GM19452 (cell line): ENCODE results near the gene ZNF519.
A peak's percentile ranks its signal among the peaks of the same experiment; 100 is the strongest.
"Not testable (repeated sequence)": the region's sequence is repeated elsewhere in the genome, so short reads cannot be mapped to it uniquely, and the experiment has no call there.

ENCODE experiments used
- ATAC-seq: cut with Tn5 transposase; IDR thresholded peaks from one replicate; pipeline ENCODE4 v1.9.1; 2021; ENCODE audit not compliant: unreplicated experiment

The ZNF519 gene

DNA sequence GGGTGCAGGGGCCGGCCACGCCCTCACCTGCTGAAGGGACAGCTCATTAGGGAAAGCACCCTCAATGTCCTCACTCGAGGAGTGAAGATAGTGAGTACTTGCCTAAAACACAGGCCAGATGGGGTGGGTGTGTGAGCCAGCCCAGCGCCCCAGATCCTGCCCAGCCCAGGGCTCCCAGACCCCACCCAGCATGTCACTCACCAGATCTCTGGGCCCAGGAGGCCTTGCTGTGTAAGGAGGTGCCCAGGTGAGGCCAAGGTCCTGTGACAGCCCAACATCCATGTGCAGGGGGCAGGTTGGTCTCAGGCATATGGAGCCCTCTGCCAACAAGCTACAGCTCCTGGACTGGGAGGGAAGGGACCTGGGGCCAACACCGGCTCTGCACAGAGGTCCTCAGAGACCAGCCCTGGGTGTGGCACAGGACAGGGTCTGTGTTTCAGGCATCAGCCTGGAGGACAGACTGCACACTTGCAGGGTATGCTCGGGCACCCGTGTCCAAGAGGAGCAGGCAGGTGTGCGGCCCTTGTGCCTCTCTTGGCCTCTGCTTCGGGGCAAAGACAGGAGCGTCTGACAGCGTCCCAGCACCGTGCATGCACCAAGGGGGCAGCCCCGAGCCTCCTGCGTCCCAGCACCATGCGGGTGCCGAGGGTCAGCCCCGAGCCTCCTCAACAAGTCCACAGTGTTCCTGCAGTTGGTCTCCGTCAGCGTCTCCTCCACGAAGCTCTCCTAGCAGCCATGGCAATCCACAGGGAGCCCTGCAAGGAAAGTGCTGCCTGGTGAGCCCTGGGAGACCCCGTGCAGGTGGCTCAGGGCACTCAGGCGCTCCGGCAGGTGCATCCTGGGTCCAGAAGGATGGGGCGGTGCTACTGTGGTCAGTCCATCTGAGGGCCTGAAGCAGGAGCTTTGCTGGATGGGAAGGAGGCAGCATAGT lies 16.0 kb upstream of the ZNF519 start:
- not testable (repeated sequence) for ATAC-seq

DNA sequence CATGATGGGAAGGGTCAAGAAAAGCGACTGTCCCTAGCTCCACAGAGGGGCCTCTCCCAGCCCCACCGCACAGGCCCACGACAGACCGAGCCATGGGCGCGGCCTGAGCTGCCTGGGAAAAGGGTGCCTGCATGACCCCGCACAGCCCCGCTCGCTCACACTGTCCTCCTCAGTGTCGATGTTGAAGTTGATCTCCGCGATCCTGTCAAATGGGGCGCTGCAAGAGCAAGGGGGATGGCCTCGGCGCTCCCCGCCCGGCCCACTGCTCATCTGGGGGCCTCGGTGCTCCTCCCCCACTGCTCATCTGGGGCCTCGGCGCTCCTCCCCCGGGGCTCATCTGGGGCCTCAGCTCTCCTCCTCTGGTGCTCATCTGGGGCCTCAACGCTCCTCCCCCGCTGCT lies 14.5 kb upstream of the ZNF519 start:
- ATAC-seq: not testable (repeated sequence)

DNA sequence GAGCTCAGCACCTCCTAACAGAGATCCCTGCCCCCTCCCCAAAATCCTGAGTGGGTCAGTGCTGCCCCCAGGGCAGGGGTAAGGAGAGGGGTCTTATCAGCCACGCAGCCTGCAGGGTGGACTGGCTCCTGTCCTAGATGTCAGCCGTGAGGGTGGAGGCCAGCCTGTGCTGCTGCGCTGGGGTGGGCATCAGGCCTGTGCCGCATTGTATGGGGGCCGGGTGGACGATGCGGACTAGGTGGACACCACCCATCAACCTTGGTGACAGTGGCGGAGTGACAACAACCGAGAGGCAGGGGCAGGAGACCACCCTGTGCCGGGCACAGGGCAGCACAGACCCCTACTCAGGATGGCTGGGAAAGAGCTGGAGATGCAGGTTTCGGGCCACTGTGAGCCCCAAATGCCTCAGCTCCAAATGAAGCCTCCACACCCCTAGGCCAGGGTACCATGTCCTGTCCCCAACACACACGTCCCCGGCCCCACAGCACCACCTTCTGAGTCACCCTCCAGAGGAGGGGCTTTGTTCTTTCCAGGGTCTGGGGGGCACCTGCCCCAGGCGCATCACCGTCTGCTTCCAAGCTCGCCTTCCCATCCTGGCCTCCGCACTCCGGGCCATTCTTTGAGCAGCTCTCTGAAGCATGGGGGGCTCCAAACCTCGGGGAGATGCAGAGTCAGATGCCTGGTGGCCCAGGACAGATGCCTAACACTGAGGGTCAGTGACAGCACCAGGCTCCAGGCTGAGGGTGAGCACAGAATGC lies 13.5 kb upstream of the ZNF519 start:
- ATAC-seq: not testable (repeated sequence)

GRCh38 chr18:14145021-14145420 lies 12.8 kb upstream of the ZNF519 start:
- not testable (repeated sequence) for ATAC-seq

GRCh38 chr18:14144628-14144895 lies 12.3 kb upstream of the ZNF519 start:
- no peak for ATAC-seq

GRCh38 chr18:14143871-14144627 lies 11.8 kb upstream of the ZNF519 start:
- ATAC-seq: not testable (repeated sequence)

- ATAC-seq: not testable (repeated sequence)
These were observed 11.2 kb upstream of the ZNF519 start for GRCh38 chr18:14143396-14143795.

- ATAC-seq: not testable (repeated sequence)
These were observed 9.9 kb upstream of the ZNF519 start for GRCh38 chr18:14142177-14142576.

DNA sequence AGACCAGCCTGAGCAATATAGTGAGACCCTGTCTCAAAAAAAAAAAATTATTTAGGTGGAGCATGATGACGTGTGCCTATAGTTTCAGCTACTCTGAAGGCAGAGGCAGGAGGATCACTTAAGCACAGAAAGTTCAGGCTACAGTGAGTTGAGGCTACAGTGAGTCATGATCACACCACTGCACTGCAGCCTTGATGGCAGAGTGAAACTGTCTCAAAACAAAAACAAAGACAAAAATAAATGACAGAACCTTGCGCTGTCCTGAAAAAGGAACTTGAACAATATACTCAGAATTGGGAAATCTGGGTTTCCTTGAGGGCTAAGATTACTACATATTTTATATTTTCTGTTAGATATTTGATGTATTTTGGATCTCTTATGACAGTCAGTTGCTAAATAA lies 7.3 kb upstream of the ZNF519 start:
- not testable (repeated sequence) for ATAC-seq

DNA sequence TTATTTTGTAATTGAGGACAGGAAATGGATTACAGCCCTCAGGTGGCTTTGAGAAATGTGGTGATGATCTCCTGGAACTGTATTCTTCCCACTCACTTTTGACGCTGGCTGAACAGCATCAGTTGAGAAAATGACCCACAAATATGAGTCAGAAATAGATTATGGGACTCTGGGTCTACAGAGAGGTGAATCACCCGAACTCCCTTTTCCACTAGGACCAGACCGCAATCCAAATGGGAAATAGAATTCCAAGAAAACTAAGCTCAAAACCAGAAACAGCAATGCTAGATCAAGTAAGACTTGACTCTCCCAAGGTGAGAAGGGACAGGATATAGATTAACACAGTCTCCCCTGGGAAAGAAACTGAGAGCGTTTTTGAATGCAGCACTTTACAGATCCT lies 5.7 kb upstream of the ZNF519 start:
- not testable (repeated sequence) for ATAC-seq

DNA sequence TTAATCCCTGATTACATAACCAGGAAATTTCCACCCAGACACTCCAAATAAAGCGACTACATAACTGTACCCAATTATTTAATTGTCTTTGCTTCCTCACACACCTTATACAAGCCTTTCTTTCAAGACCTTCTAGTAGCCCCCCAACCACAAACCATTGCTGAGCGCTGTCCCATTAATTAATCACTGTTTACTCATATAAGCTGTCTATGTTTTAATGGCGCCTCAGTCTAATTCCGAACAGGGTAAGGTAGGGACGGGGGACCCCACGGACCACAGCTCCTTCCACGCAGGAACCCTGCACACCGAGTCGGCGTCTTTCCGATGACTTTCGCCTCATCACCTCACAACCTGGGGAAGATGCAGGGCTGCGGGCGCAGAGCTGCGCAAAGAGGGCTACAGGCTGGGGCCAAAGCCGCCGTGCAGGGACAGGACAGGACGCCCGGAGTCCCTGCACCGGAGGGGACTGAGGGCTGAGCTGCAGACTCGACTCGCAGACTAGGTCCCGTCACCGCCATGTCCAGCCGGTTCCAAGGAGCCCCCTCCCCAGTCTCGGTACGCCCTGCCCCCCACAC lies 452 bp downstream of the ZNF519 start:
- ATAC-seq: peak; percentile 16

DNA sequence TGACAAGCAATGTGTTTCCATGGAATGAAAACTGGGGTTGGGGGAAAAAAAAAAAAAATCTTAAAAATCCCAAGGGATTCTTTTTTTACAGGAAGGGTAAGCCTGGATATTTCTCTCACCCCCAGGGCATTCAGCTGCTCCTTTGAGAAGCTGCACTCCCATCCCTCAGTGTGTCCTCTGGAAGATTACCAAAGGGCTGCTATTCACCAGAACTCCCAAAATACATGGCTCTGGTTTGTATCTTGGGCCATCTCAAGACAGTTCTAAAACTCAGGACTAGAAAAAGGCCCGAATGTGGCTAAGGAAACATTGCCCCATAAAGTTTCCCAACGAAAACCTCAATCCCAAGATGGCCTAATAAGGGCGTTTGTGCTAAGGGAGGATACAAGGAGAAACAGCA lies 1.4 kb downstream of the ZNF519 start:
- not testable (repeated sequence) for ATAC-seq

- no peak for ATAC-seq
These were observed 7.5 kb downstream of the ZNF519 start for GRCh38 chr18:14124689-14125088.

GRCh38 chr18:14122097-14122496 lies 10.1 kb downstream of the ZNF519 start:
- ATAC-seq: no peak

DNA sequence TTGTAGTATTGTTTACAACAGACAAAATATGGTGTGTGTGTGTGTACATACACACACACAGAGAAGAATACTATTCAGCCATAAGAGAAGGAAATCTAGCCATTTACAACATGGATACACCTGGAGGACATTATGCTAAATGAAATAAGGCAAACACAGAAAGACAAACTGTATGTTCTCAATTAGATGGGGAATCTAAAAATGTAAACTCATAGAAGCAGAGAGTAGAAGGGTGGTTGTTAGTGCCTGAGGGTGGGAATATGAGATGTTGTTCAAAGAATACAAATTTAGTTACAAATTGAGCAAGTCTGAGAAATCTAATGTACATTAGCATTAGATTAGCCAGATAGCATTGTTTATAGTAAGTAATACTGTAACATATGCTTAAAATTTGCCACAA lies 11.3 kb downstream of the ZNF519 start:
- no peak for ATAC-seq

DNA sequence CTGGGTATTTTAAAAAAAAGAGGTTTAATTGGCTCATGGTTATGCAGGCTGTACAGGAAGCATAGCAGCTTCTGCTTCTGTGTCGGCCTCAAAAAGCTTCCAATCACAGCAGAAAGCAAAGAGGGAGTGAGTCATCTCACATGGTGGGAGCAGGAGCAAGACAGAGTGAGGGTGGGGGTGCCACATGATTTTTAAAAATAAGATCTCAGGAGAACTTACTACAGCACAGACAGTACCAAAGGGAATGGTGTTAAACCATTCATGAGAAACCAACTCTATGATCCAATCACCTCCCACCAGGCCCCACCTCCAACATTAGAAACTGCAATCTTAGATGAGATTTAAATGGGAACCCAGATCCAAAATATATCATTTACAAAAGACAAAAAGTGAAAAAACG lies 14.6 kb downstream of the ZNF519 start:
- no peak for ATAC-seq

DNA sequence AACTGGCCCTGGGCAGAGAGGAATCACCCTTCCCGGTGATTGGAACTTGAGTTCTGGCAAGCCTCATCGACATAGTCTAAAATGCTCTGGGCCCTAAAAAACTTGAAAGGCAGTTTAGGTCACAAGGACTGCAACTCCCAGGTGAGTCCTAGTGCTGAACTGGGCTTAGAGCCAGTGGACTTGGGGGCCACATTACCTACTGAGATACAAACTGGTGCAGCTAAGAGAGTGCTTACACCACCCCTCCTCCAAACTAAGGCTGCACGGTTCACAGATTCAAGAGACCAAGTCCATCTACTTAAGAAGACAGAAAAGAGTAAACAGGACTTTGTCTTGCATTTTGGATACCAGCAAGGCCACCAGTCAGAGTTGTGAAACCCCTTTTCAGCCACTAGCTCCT lies 25.3 kb downstream of the ZNF519 start:
- no peak for ATAC-seq

DNA sequence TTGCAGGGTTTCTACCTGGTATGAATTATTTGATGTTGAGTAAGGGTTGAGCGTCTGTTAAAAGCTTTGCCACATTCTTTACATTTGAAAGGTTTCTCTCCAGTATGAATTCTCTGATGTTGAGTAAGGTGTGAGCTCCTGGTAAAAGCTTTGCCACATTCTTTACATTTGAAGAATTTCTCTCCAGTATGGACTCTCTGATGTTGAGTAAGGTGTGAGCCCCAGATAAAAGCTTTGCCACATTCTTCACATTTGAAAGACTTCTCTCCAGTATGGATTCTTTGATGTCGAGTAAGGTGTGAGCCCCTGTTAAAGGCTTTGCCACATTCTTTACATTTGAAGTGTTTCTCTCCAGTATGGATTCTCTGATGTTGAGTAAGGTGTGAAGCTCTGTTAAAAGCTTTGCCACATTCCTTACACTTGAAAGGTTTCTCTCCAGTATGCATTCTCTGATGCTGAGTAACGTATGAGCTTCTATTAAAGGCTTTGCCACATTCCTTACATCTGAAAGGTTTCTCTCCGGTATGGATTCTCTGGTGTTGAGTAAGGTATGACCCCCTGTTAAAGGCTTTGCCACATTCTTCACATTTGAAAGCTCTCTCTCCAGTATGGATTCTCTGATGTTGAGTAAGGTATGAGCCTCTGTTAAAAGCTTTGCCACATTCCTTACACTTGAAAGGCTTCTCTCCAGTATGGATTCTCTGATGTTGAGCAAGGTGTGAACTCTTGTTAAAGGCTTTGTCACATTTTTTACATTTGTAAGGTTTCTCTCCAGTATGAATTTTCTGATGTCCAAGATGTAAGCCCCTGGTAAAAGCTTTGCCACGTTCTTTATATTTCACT lies 27.1 kb downstream of the ZNF519 start:
- no peak for ATAC-seq

DNA sequence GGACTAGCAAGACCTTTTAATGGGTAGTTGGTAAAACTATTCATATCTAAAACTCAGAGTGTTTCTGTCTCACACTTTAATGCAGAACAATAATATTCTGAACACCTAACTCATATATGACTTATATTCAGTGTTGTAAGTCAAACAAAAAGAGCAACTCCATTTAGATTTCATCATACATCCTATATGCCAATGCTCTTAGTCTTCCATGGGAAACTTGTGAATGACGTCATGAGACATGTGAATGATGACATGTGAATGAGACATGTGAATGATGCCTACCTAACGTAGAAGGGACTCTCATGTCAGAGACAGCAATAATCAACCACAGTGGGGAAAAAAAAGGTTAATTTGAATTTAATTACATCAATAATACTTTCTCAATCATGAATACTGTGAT lies 28.0 kb downstream of the ZNF519 start:
- ATAC-seq: no peak
